Stimulated activated memory B cell treated with anti-CD40 and anti-IgM and Interleukin-4, amounts not matched to agents 10 μg/mL and 1 μg/mL and 100 μg/mL, for 72 hours (primary cell): ENCODE results near the gene RAC3.
"Not testable (repeated sequence)": the region's sequence is repeated elsewhere in the genome, so short reads cannot be mapped to it uniquely, and the experiment has no call there.

Experiments
- ATAC-seq: fragments of 150-1000 bp; cut with Tn5 transposase; 2 replicates; pipeline ENCODE4 v1.10.0; 2021
- H3K27ac Mint-ChIP-seq: one replicate; pipeline ENCODE4 v1.8.0; 2022; ENCODE audit warnings: mild to moderate bottlenecking, mixed read lengths
- H3K27me3 Mint-ChIP-seq: one replicate; pipeline ENCODE4 v1.8.0; 2022; ENCODE audit warnings: mixed read lengths
- H3K36me3 Mint-ChIP-seq: one replicate; pipeline ENCODE4 v1.8.0; 2022; ENCODE audit warnings: mixed read lengths
- H3K4me1 Mint-ChIP-seq: one replicate; pipeline ENCODE4 v1.8.0; 2022; ENCODE audit warnings: mixed read lengths
- H3K4me3 Mint-ChIP-seq: one replicate; pipeline ENCODE4 v1.8.0; 2022; ENCODE audit warnings: mild to moderate bottlenecking, moderate library complexity, mixed read lengths
- H3K9me3 Mint-ChIP-seq: one replicate; pipeline ENCODE4 v1.8.0; 2022; ENCODE audit warnings: mixed read lengths

The RAC3 gene

DNA sequence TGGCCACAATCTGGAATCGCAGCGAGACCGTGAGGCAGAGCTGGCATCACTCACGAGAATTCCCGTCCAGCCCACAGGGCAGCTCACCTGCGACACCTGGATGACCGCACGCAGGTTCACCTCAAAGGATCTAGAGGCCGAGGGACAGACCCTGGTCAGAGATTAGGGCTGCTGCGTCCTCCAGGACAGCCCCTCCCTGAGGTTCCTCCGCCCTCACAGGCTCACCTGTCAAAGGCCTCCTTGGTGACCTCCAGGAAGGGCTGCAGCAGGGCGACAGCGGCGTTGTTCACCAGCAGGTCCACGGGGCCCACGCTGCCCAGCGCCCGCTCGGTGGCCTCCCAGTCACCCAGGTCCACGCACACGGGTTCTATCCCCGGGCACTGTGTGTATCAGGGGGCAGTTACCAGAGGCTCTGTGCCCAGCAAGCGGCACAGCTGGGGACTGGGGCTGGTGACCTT, 5.2 kb downstream of the RAC3 start:
- Mint-ChIP-seq H3K9me3 (no peaks in the 10 kb centered on the region), H3K27ac (peak overlapping the region; percentile 85), H3K4me3 (peak overlapping the region; percentile 85), H3K4me1 (peaks cover 33% of the 10 kb centered on the region), H3K27me3 (no peaks in the 10 kb centered on the region), H3K36me3 (peaks cover 10% of the 10 kb centered on the region)
- no peak for ATAC-seq

GRCh38 chr17:82037092-82037888, 5.8 kb downstream of the RAC3 start, which contains the start of gene DCXR:
Gene DCXR (minus strand): TSS chr17:82037697. CDS start chr17:82037682, 15 bp downstream.
- H3K27ac Mint-ChIP-seq, result peak within 1 kb of the TSS; percentile 85
- peak within 1 kb of the TSS; percentile 85 for H3K4me3 Mint-ChIP-seq
- H3K4me1 Mint-ChIP-seq, result peaks cover 33% of the 10 kb centered on the region
- ATAC-seq, result peak; percentile 97
- H3K36me3 Mint-ChIP-seq, result peaks cover 10% of the 10 kb centered on the region
- H3K27me3 Mint-ChIP-seq, result no peaks in the 10 kb centered on the region
- H3K9me3 Mint-ChIP-seq, result no peaks in the 10 kb centered on the region

- Mint-ChIP-seq H3K27ac (peak overlapping the region; percentile 85), H3K4me1 (peaks cover 33% of the 10 kb centered on the region), H3K27me3 (no peaks in the 10 kb centered on the region), H3K9me3 (no peaks in the 10 kb centered on the region), H3K36me3 (peaks cover 10% of the 10 kb centered on the region), H3K4me3 (peak overlapping the region; percentile 85)
- ATAC-seq, result no peak
Observed at GRCh38 chr17:82037889-82038195, 6.4 kb downstream of the RAC3 start.

GRCh38 chr17:82038796-82039409, 7.4 kb downstream of the RAC3 start:
- not testable (repeated sequence) for H3K9me3 Mint-ChIP-seq, H3K27ac Mint-ChIP-seq, H3K36me3 Mint-ChIP-seq, H3K27me3 Mint-ChIP-seq, H3K4me3 Mint-ChIP-seq, ATAC-seq
- peaks cover 33% of the 10 kb centered on the region for H3K4me1 Mint-ChIP-seq

GRCh38 chr17:82039695-82040299, 8.3 kb downstream of the RAC3 start:
- Mint-ChIP-seq H3K9me3 (no peaks in the 10 kb centered on the region), H3K36me3 (peaks cover 10% of the 10 kb centered on the region), H3K4me3 (no peak overlapping the region), H3K27me3 (no peaks in the 10 kb centered on the region), H3K4me1 (peaks cover 33% of the 10 kb centered on the region), H3K27ac (no peak overlapping the region)
- ATAC-seq, result no peak

DNA sequence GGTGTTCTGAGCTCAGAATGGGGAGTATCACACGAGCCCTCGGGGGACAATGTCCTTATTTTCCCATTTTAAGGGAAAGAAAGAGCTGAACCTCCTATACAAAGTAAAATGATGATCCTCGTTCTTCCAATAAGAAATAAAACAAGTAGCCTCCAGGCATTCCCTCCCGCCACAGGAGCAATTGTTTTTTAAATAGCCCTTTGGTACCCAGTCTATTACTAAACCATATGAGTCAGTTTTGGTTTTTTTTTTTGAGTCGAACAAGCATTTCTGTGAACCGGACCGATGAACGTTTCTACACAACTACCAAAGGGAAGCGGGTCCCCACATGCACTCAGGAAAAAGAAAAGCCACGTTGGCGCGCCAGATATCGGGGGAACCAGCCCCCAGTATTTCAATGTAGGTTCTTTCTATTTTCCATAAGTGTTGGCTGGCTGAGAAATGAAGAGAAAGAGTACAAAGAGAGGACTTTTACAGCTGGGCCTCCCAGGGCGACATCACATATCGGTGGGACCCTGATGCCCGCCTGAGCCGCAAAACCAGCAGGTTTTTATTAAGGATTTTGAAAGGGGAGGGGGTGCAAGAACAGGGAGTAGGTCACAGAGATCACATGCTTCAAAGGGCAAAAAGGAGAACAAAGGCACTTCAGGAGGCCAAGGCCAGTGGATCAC, 9.8 kb downstream of the RAC3 start:
- no peaks in the 10 kb centered on the region for H3K27me3 Mint-ChIP-seq
- no peaks in the 10 kb centered on the region for H3K9me3 Mint-ChIP-seq
- ATAC-seq, result no peak
- H3K27ac Mint-ChIP-seq, result no peak overlapping the region
- H3K4me1 Mint-ChIP-seq, result peaks cover 19% of the 10 kb centered on the region
- H3K36me3 Mint-ChIP-seq, result no peaks in the 10 kb centered on the region
- no peak overlapping the region for H3K4me3 Mint-ChIP-seq

DNA sequence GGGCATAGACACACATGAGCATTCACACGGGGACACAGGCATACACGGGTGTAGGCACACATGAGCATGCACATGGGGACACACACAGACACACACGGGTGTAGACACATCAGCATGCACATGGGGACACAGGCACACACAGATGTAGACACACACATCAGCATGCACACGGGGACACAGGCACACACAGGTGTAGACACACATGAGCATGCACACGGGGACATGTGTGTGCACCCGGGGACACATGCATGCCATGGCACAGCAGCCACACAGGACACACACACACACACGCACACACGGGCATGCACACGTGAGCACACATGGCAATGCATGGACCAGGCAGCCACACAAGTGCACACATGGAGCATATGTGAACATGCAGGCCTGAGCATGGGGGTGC, 11.2 kb downstream of the RAC3 start:
- no peak overlapping the region for H3K27ac Mint-ChIP-seq
- no peak overlapping the region for H3K4me3 Mint-ChIP-seq
- peaks cover 13% of the 10 kb centered on the region for H3K4me1 Mint-ChIP-seq
- H3K27me3 Mint-ChIP-seq, result no peaks in the 10 kb centered on the region
- H3K9me3 Mint-ChIP-seq, result no peaks in the 10 kb centered on the region
- ATAC-seq, result no peak
- H3K36me3 Mint-ChIP-seq, result peaks cover 11% of the 10 kb centered on the region

GRCh38 chr17:82043507-82043906, 12.0 kb downstream of the RAC3 start:
- no peak overlapping the region for H3K4me3 Mint-ChIP-seq
- no peak overlapping the region for H3K27ac Mint-ChIP-seq
- H3K36me3 Mint-ChIP-seq, result peaks cover 13% of the 10 kb centered on the region
- H3K9me3 Mint-ChIP-seq, result no peaks in the 10 kb centered on the region
- H3K27me3 Mint-ChIP-seq, result no peaks in the 10 kb centered on the region
- H3K4me1 Mint-ChIP-seq, result peaks cover 7% of the 10 kb centered on the region
- no peak for ATAC-seq

DNA sequence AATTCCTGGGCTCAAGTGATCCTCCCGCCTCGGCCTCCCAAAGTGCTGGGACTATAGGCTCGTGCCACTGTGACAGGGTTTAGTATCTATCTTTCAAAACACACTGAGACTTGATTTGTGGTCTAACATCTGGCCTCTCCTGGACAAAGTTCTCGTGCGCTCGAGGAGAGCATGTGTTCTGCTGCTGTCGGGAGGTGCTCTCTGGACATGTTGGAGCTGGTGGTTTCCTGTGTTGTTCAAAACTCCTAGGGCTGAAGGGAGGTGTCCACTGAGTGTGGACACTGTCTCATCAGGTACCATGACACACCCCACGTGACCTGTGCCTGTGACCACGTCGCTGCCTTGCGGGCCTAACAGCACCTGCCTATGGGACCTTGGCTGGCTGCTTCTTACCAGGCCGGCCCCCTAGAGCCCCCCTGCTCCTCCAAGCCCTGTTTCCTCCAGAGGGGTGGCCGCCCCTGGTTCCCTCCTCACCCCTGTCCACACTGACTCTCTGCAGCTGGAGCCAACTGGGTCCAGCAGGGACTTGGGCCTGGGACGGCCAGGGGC, 14.5 kb downstream of the RAC3 start:
- peaks cover 13% of the 10 kb centered on the region for H3K36me3 Mint-ChIP-seq
- H3K27me3 Mint-ChIP-seq, result no peaks in the 10 kb centered on the region
- H3K27ac Mint-ChIP-seq, result no peak overlapping the region
- no peaks in the 10 kb centered on the region for H3K9me3 Mint-ChIP-seq
- H3K4me3 Mint-ChIP-seq, result no peak overlapping the region
- no peak for ATAC-seq
- H3K4me1 Mint-ChIP-seq, result peaks cover 13% of the 10 kb centered on the region

- no peak for ATAC-seq
- H3K27ac Mint-ChIP-seq, result no peak overlapping the region
- H3K9me3 Mint-ChIP-seq, result no peaks in the 10 kb centered on the region
- peaks cover 13% of the 10 kb centered on the region for H3K36me3 Mint-ChIP-seq
- H3K4me1 Mint-ChIP-seq, result peaks cover 14% of the 10 kb centered on the region
- H3K4me3 Mint-ChIP-seq, result no peak overlapping the region
- H3K27me3 Mint-ChIP-seq, result no peaks in the 10 kb centered on the region
Observed at GRCh38 chr17:82046903-82047302, 15.4 kb downstream of the RAC3 start.

DNA sequence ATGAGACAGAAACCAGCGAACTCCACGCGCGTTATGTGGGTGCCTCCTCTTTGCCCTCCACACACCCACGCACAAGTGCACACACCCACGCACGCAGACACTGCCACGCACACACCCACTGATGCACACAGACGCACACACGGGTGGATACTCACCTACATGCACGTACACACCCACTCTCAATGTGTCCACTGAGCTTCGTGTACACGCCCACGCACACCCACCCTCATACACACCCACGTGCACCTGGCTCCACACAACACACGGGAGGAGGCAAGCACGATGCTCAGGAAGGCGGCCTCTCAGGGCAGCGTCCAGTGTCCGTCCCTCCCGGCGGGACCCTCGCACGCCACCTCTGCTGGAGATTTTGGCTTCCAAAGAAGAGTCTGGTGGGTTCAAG, 15.9 kb downstream of the RAC3 start:
- H3K4me3 Mint-ChIP-seq, result no peak overlapping the region
- no peak overlapping the region for H3K27ac Mint-ChIP-seq
- H3K36me3 Mint-ChIP-seq, result peaks cover 13% of the 10 kb centered on the region
- peaks cover 14% of the 10 kb centered on the region for H3K4me1 Mint-ChIP-seq
- no peaks in the 10 kb centered on the region for H3K27me3 Mint-ChIP-seq
- no peak for ATAC-seq
- H3K9me3 Mint-ChIP-seq, result no peaks in the 10 kb centered on the region

DNA sequence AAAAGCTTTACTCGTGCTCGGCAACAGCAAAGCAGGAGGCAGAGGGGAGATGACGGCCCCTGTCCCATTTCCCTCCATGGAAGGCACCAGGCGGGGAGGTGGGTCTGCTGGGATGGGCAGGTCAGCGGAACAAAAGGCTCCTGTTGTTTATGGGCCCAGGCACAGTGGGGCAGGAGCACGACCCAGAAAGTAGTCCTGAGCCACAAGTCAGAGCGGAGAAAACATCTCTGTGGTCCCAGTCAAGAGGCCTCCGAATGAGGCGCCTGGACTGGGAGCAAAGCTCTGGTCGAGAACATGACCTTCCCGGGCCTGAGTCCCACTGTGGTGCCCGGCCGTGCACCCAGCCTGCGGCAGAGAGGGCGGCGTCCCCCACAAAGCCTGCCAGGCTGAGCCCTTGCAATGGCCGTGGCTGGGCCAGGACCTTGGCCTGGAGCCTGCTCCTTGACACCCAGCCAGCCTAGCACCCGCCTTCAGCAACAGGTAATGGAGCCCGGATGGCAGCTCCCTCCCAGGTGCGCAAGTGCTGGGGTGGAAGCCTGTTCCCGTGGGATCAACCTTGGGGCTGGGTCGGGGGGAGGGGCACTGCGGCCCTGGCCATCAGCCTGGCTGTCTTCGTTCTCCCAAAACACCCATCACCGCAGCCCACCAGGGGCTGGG, 16.6 kb downstream of the RAC3 start:
- ATAC-seq, result no peak
- Mint-ChIP-seq H3K9me3 (no peaks in the 10 kb centered on the region), H3K4me1 (peaks cover 14% of the 10 kb centered on the region), H3K4me3 (no peak overlapping the region), H3K36me3 (peaks cover 13% of the 10 kb centered on the region), H3K27ac (no peak overlapping the region), H3K27me3 (no peaks in the 10 kb centered on the region)

DNA sequence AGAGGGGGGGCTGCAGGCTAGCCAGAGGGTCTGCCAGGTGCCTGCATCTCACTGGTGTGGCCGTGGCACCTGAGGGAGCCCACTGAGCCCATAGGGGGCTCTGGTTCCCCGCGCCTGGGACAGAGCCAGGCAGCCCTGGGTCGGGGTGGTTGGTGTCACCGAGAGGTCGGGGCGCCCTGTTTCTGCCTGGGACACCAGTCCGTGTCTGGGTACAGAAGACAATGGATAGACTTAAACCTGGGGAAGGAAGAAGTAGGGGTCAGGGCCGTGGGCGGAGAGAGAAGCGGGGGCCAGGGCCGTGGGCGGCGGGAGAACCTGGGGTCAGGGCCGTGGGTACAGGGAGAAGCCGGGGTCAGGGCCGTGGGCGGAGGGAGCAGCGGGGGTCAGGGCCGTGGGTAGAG, 17.1 kb downstream of the RAC3 start:
- Mint-ChIP-seq H3K27me3 (no peaks in the 10 kb centered on the region), H3K9me3 (no peaks in the 10 kb centered on the region), H3K4me3 (no peak overlapping the region), H3K4me1 (peaks cover 14% of the 10 kb centered on the region), H3K36me3 (peaks cover 13% of the 10 kb centered on the region), H3K27ac (no peak overlapping the region)
- no peak for ATAC-seq

- Mint-ChIP-seq H3K36me3 (peaks cover 13% of the 10 kb centered on the region), H3K4me3 (no peak overlapping the region), H3K4me1 (peaks cover 14% of the 10 kb centered on the region), H3K9me3 (no peaks in the 10 kb centered on the region), H3K27ac (no peak overlapping the region), H3K27me3 (no peaks in the 10 kb centered on the region)
- no peak for ATAC-seq
Observed at GRCh38 chr17:82049106-82049505, 17.6 kb downstream of the RAC3 start.

DNA sequence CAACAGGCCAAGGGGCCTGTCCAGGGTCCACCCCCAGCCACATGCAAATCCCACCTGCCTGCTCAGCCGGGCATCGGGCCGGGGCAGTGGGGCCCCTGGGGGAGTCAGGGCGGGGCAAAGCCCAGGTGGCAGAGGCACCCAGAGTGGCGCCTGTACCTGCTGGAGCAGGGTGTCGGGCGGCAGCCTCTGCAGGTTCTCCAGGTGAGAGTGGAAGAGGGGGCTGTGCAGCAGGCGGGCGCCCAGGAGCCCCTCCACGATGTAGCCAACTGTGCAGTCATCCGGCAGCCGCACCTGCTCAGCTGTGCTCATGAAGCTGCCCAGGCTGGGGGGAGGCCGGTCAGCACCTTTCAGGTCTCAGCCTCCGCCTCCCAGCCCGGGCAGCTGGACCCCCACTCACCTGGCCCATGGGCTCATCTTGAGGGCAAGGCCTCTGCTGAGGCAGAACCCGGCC, 18.1 kb downstream of the RAC3 start:
- no peak for ATAC-seq
- Mint-ChIP-seq H3K36me3 (peaks cover 15% of the 10 kb centered on the region), H3K4me1 (peaks cover 14% of the 10 kb centered on the region), H3K9me3 (no peaks in the 10 kb centered on the region), H3K27ac (no peak overlapping the region), H3K27me3 (no peaks in the 10 kb centered on the region), H3K4me3 (no peak overlapping the region)
